K562 (cell line): Measurements from ENCODE around the gene SPSB1. TPM values are rescaled to one million over a fixed set of nuclear protein-coding genes. Genes with fewer than 3 reads are reported as not detected.

ENCODE experiments used
- ATAC-seq: fragments of 200-7000 bp; cut with Tn5 transposase; 3 replicates; pipeline ENCODE4 v1.9.1; 2020; ENCODE audit warnings: moderate library complexity
- BruUV-seq: library from RNA; stranded (reverse); fragments of 400-500 nt; replicated peaks from 2 replicates; lab custom pipeline; 2021; lab: Mats Ljungman, UMichigan
- CTCF ChIA-PET: fragments of 300-600 bp; formaldehyde crosslinking; extraction: SDS; loops from one replicate; lab custom pipeline; 2021; ENCODE audit warnings: low intra/inter-chr PET ratio; lab: Yijun Ruan, JAX
- POLR2A ChIA-PET: fragments of 300-600, 350-650 bp; sonication (Branson Sonifier 250); formaldehyde crosslinking; extraction: SDS; loops from one replicate; lab custom pipeline; 2021; ENCODE audit warnings: antibody characterized with exemption, inconsistent platforms; lab: Yijun Ruan, JAX
- DNase-seq, 4 experiments: peaks; one replicate each; pipeline versions ENCODE4 v3.0.0 to v3.0.0-alpha.2; 2011 to 2018; ENCODE audit warnings: low spot score in 3 of 4, mixed read lengths in 3 of 4; ENCODE audit errors: extremely low read depth in 1 of 4
- FAIRE-seq: peaks from 2 replicates; lab custom pipeline; 2011; peaks lifted over from hg19 to GRCh38; lab: Jason Lieb, UNC
- H2AFZ ChIP-seq: 2 replicates; pipeline ENCODE4 v1.6.0; 2011; ENCODE audit warnings: low read depth, low read length, control low read depth, inconsistent platforms
- H3K27ac ChIP-seq: fragments of 200-600 bp; 3 replicates; pipeline ENCODE4 v1.8.0; 2011; ENCODE audit warnings: low read depth, mild to moderate bottlenecking, control low read depth, inconsistent platforms, low read length, moderate library complexity, mixed read lengths; ENCODE audit errors: extremely low read depth
- H3K27me3 ChIP-seq, 2 experiments: fragments of 300-600 bp in 1 of 2; 2 replicates in 1 of 2; 3 replicates in 1 of 2; pipeline versions ENCODE4 v1.6.0 to v1.8.0; 2011; ENCODE audit warnings: inconsistent platforms in 2 of 2, low read length in 2 of 2, mild to moderate bottlenecking in 1 of 2, mixed read lengths in 1 of 2, moderate library complexity in 1 of 2; ENCODE audit not compliant: control insufficient read depth in 2 of 2, insufficient read depth in 2 of 2
- H3K36me3 ChIP-seq: fragments of 300-600 bp; 3 replicates; pipeline ENCODE4 v1.8.0; 2011; ENCODE audit warnings: mild to moderate bottlenecking, low read length, inconsistent platforms; ENCODE audit not compliant: control insufficient read depth, insufficient read depth
- H3K4me1 ChIP-seq, 2 experiments: fragments of 200-600 bp in 1 of 2; replicated peaks in 1 of 2; 2 replicates in 1 of 2; 3 replicates in 1 of 2; pipeline versions ENCODE4 v1.5.1 to v1.8.0; 2011; ENCODE audit warnings: inconsistent platforms in 2 of 2, low read length in 2 of 2, mild to moderate bottlenecking in 1 of 2, mixed read lengths in 1 of 2, moderate library complexity in 1 of 2; ENCODE audit not compliant: control insufficient read depth in 2 of 2, insufficient read depth in 2 of 2
- H3K4me2 ChIP-seq: 2 replicates; pipeline ENCODE4 v1.6.1; 2011; ENCODE audit warnings: low read length, control low read depth, inconsistent platforms, mixed read lengths; ENCODE audit not compliant: insufficient read depth
- H3K4me3 ChIP-seq: fragments of 200-600 bp; sonication (generic), shearing (Covaris generic); 2 replicates; pipeline ENCODE4 v1.5.1; 2016; ENCODE audit warnings: control low read depth, inconsistent platforms
- H3K79me2 ChIP-seq: fragments of 200-600 bp; 3 replicates; pipeline ENCODE4 v1.8.0; 2011; ENCODE audit warnings: low read length, inconsistent platforms; ENCODE audit not compliant: control insufficient read depth, insufficient read depth
- H3K9ac ChIP-seq, 2 experiments: 2 replicates each; pipeline versions ENCODE4 v1.6.0 to v1.6.1; 2011; ENCODE audit warnings: low read depth in 2 of 2, low read length in 2 of 2, control low read depth in 1 of 2, inconsistent platforms in 1 of 2, mild to moderate bottlenecking in 1 of 2, mixed read lengths in 1 of 2; ENCODE audit not compliant: insufficient read depth in 1 of 2
- H3K9me1 ChIP-seq: one replicate; pipeline ENCODE4 v1.6.0; 2011; ENCODE audit warnings: inconsistent platforms, mild to moderate bottlenecking, low read length, moderate library complexity; ENCODE audit not compliant: control insufficient read depth, insufficient read depth
- H3K9me3 ChIP-seq: replicated peaks from 2 replicates; pipeline ENCODE4 v1.5.1; 2011; ENCODE audit warnings: low read depth, low read length, inconsistent platforms; ENCODE audit not compliant: control insufficient read depth, insufficient read depth
- H4K20me1 ChIP-seq: replicated peaks from 2 replicates; pipeline ENCODE4 v1.6.1; 2011; ENCODE audit warnings: low read length, inconsistent platforms, mixed read lengths; ENCODE audit not compliant: control insufficient read depth, insufficient read depth
- ARID1B ChIP-seq: fragments of 450-650 bp; IDR thresholded peaks from 2 replicates; pipeline ENCODE4 v1.6.1; 2016; ENCODE audit warnings: antibody characterized with exemption, mild to moderate bottlenecking, inconsistent platforms
- BRD9 ChIP-seq: fragments of 450-650 bp; IDR thresholded peaks from 2 replicates; pipeline ENCODE4 v1.6.1; 2018; ENCODE audit warnings: low read depth; ENCODE audit not compliant: partially characterized antibody
- DDX20 ChIP-seq: fragments of 450-650 bp; IDR thresholded peaks from 2 replicates; pipeline ENCODE4 v1.6.1; 2016; ENCODE audit warnings: missing genetic modification characterization, low read depth, mild to moderate bottlenecking, missing compliant biosample characterization, moderate library complexity
- ERF ChIP-seq: fragments of 450-650 bp; formaldehyde crosslinking; IDR thresholded peaks from 2 replicates; pipeline ENCODE4 v1.4.0; 2020; ENCODE audit warnings: mild to moderate bottlenecking, mixed read lengths
- FOSL1 ChIP-seq: fragments of 200-800 bp; sonication (Bioruptor generic); conservative IDR thresholded peaks from 2 replicates; pipeline ENCODE4 v1.6.1; 2016; ENCODE audit warnings: missing genetic modification characterization, missing compliant biosample characterization
- MAZ ChIP-seq, 2 experiments: fragments of 450-650 bp in 1 of 2; sonication (generic) in 1 of 2; formaldehyde crosslinking; IDR thresholded peaks in 1 of 2; conservative IDR thresholded peaks in 1 of 2; 2 replicates each; pipeline versions ENCODE4 v1.4.0 to v1.5.0; 2020; ENCODE audit warnings: mild to moderate bottlenecking in 1 of 2, missing genetic modification reagents in 1 of 2
- MTA1 ChIP-seq: fragments of 450-650 bp; IDR thresholded peaks from 2 replicates; pipeline ENCODE4 v1.6.1; 2017; ENCODE audit warnings: borderline replicate concordance
- NBN ChIP-seq: fragments of 450-650 bp; IDR thresholded peaks from 2 replicates; pipeline ENCODE4 v1.6.1; 2016; ENCODE audit warnings: low read depth, mild to moderate bottlenecking
- NCOA6 ChIP-seq: fragments of 450-650 bp; IDR thresholded peaks from 2 replicates; pipeline ENCODE4 v1.6.1; 2017; ENCODE audit warnings: mild to moderate bottlenecking
- RFX5 ChIP-seq: IDR thresholded peaks from 2 replicates; pipeline ENCODE4 v1.6.1; 2011; ENCODE audit warnings: low read depth, mild to moderate bottlenecking, improper control_type of control experiment, low read length
- SAFB2 ChIP-seq: fragments of 200-400 bp; formaldehyde crosslinking; IDR thresholded peaks from 2 replicates; pipeline ENCODE4 v1.6.1; 2018; ENCODE audit warnings: borderline replicate concordance, low read length, low read depth, moderate library complexity; ENCODE audit not compliant: severe bottlenecking
- ZNF143 ChIP-seq: sonication (generic); formaldehyde crosslinking; IDR thresholded peaks from 2 replicates; pipeline ENCODE4 v1.9.0; 2022; ENCODE audit warnings: mild to moderate bottlenecking, missing genetic modification reagents
- WGBS: fragments of 100-300 bp; shearing (Covaris generic); methylation state at CpG from one replicate; pipeline ENCODE4 v1.1.6; 2016; ENCODE audit warnings: low coverage, mixed read lengths; ENCODE audit not compliant: insufficient coverage; ENCODE audit errors: missing lambda C conversion rate; 5-methylcytosine and 5-hydroxymethylcytosine counted together
- in situ Hi-C: fragments of 300-500 bp; cut with MboI; formaldehyde crosslinking; loops from 4 replicates; pipeline ENCODE4 v1.15.0; 2018; ENCODE audit warnings: inconsistent platforms, mixed read lengths
- intact Hi-C: fragments of 100-400 bp; cut with micrococcal nuclease; formaldehyde crosslinking; loops from 2 replicates; pipeline ENCODE4 v1.14.2; 2022
- polyA plus RNA-seq, 8 experiments: library from polyadenylated mRNA; depleted of rRNA in 4 of 8; stranded (reverse) in 5 of 8; unstranded in 3 of 8; fragments of >200 nt; fragmentation: Nextera tagmentation in 2 of 8; fragmentation: Illumina TruSeq in 1 of 8; extraction: Ambion mirVana in 2 of 8; extraction: Trizol in 1 of 8; gene quantifications; 2 replicates each; pipeline versions ENCODE4 v1.2.1 to v1.2.3, GENCODE V29; 2011 to 2014; ENCODE audit warnings: inconsistent platforms in 1 of 8, missing spikeins in 1 of 8
- total RNA-seq, 7 experiments: library from RNA; depleted of rRNA in 6 of 7; stranded (reverse); fragments of >200 nt in 6 of 7; fragmentation: Illumina TruSeq in 2 of 7; extraction: Trizol in 2 of 7; gene quantifications; 2 replicates each; pipeline versions ENCODE4 v1.2.1 to v1.2.3, GENCODE V29; 2011 to 2021; ENCODE audit warnings: low replicate concordance in 1 of 7

SPSB1 gene
- total and polyA plus RNA-seq, 9 of the 15 experiments (the other 6 are each of a cell fraction or from before 2014, with no cell fraction given) = 0.06 to 0.35 (median 0.14) TPM; not detected in 6

DNA sequence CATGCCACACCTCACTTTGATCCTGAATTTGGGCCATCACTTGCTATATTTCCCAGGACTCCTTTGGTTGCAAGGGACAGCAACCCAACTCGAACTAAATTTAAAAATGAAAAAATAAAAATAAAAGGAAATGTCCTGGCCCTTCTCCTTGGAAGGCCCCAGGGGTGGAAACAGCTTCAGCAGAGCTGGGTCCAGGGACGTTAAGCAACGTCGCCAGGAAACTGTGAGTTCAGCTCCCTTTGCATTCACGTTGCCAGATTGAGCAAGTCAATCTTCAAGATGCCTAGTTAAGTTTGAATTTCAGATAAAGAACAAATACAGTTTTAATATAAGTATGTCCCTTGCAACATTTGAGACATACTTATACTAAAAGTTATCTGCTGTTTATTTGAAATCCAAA is 14.6 kb upstream of the SPSB1 start (continued):
- TF ChIP-seq MTA1 = no peak
- no peak for TF ChIP-seq BRD9
- TF ChIP-seq DDX20 (tag) = no peak
- TF ChIP-seq MAZ (CRISPR knock-in tag; conservative IDR thresholded peaks at IDR 0.05 in 1 of 2, IDR thresholded peaks at IDR 0.05 in 1 of 2) = no peak
- TF ChIP-seq NCOA6 = no peak
- TF ChIP-seq SAFB2 = no peak
- no peak for TF ChIP-seq ARID1B
- no peak for TF ChIP-seq ZNF143
- TF ChIP-seq RFX5 = no peak
- TF ChIP-seq ERF = no peak

DNA sequence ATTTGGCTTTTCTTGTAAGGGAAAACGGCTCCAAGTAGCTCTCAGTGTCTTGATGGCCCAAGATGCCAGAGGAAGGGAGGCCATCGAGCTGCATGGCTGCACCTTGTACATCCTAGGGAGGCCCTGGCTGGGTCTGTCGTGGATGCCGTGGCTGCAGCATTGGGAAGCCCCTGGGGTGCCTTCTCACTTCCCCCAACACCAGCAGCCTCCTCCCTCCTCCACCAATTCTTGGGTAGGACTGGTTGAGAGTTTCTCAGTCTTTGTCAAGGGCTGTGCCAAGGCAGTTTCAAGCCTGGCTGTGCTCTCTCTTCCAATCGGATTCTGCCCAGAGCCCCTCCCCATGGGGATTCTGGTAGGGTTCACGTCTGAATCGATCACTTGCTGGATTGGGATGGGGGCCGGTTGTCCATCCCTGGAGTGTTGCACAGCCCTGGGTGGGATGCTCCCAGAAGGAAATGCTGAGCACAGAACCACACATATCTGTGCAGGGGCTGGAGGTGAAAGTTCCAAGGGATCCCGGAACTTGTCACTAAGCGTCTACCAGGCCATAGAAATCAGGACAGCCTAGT is 14.0 kb upstream of the SPSB1 start:
- TF ChIP-seq NBN (no peak), FOSL1 (tag) (no peak)
- no peak overlapping the region for H3K27ac ChIP-seq
- peaks cover 19 to 59% of the 10 kb centered on the region in 2 experiments for H3K27me3 ChIP-seq
- no peak for FAIRE-seq
- peaks cover 12% of the 10 kb centered on the region; the same call in 1 of the 2 replicates for H4K20me1 ChIP-seq
- no peak for DNase-seq
- in situ Hi-C loops (no loop called here), intact Hi-C loops (no loop called here)
- H3K4me3 ChIP-seq = no peak overlapping the region
- no peaks in the 10 kb centered on the region for H3K79me2 ChIP-seq
- no peaks in the 10 kb centered on the region for H3K36me3 ChIP-seq
- ChIA-PET POLR2A (interaction anchor here (0.7 kb wide), 1 partner anchor 1144 kb away, joined by 3 read pairs; no protein-coding TSS in a partner anchor), CTCF (no interaction called here)
- 7% methylated on average over 10 of the region's 10 CpGs for WGBS
- H2AFZ ChIP-seq = no peak overlapping the region
- H3K9ac ChIP-seq = no peak overlapping the region
- H3K4me1 ChIP-seq = peaks cover 4 to 19% of the 10 kb centered on the region in 2 experiments; a peak in 3 of 5 replicates
- BruUV-seq = no TSS peak
- no peak for ATAC-seq
- no peak overlapping the region for H3K4me2 ChIP-seq
- no peaks in the 10 kb centered on the region for H3K9me3 ChIP-seq
- H3K9me1 ChIP-seq = no peaks in the 10 kb centered on the region
